Large intestine (tissue), 3 donors: ENCODE measurements around the gene NCF4. TPM values are rescaled to one million over a fixed set of nuclear protein-coding genes. Genes with fewer than 3 reads are reported as not detected.

Experiments
- DNase-seq, 2 donors: peaks; one replicate each; pipeline versions ENCODE4 v3.0.0 to v3.0.0-alpha.2; 2013
- H3K27ac ChIP-seq: one replicate; pipeline ENCODE4 v1.5.1; 2013; ENCODE audit warnings: low read length
- H3K27me3 ChIP-seq: 2 replicates; pipeline ENCODE4 v1.6.1; 2013; ENCODE audit warnings: low read length; ENCODE audit not compliant: control insufficient read depth, insufficient read depth
- H3K36me3 ChIP-seq: 2 replicates; pipeline ENCODE4 v1.6.1; 2013; ENCODE audit warnings: low read length; ENCODE audit not compliant: control insufficient read depth, insufficient read depth
- H3K4me1 ChIP-seq: one replicate; pipeline ENCODE4 v1.6.1; 2013; ENCODE audit warnings: low read length; ENCODE audit not compliant: control insufficient read depth, insufficient read depth
- H3K4me3 ChIP-seq: one replicate; pipeline ENCODE4 v1.5.1; 2013; ENCODE audit warnings: low read length
- H3K9me3 ChIP-seq: one replicate; pipeline ENCODE4 v1.6.1; 2013; ENCODE audit warnings: mild to moderate bottlenecking, low read depth, low read length, moderate library complexity; ENCODE audit not compliant: control insufficient read depth
- WGBS: methylation state at CpG from one replicate; pipeline ENCODE4 v1.1.5; 2013; ENCODE audit warnings: low lambda C conversion rate; ENCODE audit not compliant: insufficient coverage; 5-methylcytosine and 5-hydroxymethylcytosine counted together
- polyA plus RNA-seq: library from polyadenylated mRNA; unstranded; fragments of 120-200 nt; gene quantifications from one replicate; pipeline ENCODE4 v1.2.1, GENCODE V29; 2013

Gene NCF4
- polyA plus RNA-seq, 1 donor: 9.2 TPM

DNA sequence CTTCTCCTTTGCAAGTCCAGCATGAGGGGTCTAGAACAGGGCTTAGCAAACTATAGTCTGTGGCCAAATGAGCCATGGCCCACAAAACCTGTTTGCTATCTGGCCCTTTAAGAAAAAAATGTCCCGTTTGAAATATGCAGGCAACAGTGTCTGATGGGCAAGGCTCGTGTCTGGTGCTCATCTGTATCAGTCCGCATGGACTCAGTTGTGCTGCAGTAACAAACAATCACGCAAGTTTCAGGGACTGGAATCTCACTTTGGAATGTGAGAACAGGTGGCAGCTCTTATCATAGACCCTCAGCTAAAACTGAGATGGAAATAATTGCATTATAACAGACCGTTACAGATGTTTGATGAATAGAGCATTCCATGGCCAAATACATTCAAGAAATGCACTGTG, 24.9 kb upstream of the NCF4 start:
- Histone ChIP-seq H3K36me3 (no peaks in the 10 kb centered on the region), H3K27ac (no peak overlapping the region), H3K4me1 (no peaks in the 10 kb centered on the region), H3K9me3 (peaks cover 4% of the 10 kb centered on the region), H3K27me3 (peaks cover 3% of the 10 kb centered on the region), H3K4me3 (no peak overlapping the region)
- no CpG with 5 or more reads among the region's 5 CpGs for WGBS
- no peak for DNase-seq

- Histone ChIP-seq H3K4me1 (no peaks in the 10 kb centered on the region), H3K27me3 (peaks cover 3% of the 10 kb centered on the region), H3K4me3 (no peak overlapping the region), H3K9me3 (peaks cover 4% of the 10 kb centered on the region), H3K36me3 (no peaks in the 10 kb centered on the region), H3K27ac (no peak overlapping the region)
- DNase-seq: no peak
- WGBS: no CpG with 5 or more reads among the region's 10 CpGs
Observed at GRCh38 chr22:36838119-36839030, 22.4 kb upstream of the NCF4 start.

DNA sequence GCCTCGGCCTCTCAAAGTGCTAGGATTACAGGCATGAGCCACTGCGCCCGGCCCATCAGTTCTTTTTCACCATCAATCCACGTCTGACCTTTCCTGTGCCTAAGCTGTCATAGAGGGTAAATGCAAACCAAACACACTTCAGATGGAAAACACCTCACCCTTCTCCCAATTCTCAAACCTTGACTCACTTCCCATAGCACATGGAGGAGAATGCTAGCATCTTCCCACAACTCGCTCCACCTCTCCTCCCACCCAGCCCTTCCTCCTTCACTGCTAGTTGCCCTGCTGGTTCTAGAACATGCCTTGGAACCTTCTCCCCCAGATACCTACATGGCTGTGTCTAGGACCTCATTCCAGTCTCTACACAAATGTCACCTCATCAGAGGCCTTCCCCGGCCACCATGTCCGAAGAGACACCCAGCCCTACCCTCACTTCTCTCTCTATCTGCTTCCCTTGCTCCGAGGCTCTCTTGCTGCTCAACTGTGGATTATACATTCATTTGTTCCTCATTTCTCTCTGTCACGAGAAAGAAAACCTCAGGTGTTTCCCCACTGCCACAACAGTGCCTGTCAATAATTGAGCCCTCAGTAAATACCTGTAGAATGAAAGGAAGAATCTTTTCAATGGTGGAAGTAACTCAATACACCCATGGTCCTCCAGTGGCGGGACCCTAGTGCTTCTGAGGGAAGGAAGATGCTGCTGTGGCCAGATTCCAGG, 21.3 kb upstream of the NCF4 start:
- H3K4me3 ChIP-seq: no peak overlapping the region
- peaks cover 4% of the 10 kb centered on the region for H3K9me3 ChIP-seq
- peaks cover 3% of the 10 kb centered on the region for H3K27me3 ChIP-seq
- no peak for DNase-seq
- no peaks in the 10 kb centered on the region for H3K4me1 ChIP-seq
- no peaks in the 10 kb centered on the region for H3K36me3 ChIP-seq
- whole genome bisulfite sequencing: 0% methylated on average over 1 of the region's 10 CpGs
- H3K27ac ChIP-seq: no peak overlapping the region

DNA sequence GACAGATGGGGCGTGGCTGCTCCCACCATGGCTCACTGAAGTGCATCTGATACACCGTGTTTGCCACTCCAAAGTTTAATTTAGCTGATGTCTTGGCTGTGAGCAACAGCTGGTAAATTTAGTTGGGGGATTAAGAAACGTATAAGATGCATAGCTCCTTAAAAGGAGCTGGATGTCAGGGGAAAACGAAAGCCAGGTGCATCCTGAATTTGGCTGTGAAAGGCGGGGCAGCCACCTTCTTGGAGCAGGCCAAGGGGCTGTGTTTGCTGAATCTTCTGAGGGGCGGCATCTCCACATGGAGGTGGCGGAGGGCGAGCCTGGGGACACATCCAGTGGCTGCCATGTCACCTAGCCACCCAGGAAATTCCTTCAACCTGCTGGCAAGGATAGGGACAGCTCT, 20.7 kb upstream of the NCF4 start:
- no peak for DNase-seq
- peaks cover 4% of the 10 kb centered on the region for H3K9me3 ChIP-seq
- WGBS: 67% methylated on average over 2 of the region's 8 CpGs
- peaks cover 3% of the 10 kb centered on the region for H3K27me3 ChIP-seq
- H3K27ac ChIP-seq: no peak overlapping the region
- no peaks in the 10 kb centered on the region for H3K36me3 ChIP-seq
- H3K4me1 ChIP-seq: no peaks in the 10 kb centered on the region
- no peak overlapping the region for H3K4me3 ChIP-seq

DNA sequence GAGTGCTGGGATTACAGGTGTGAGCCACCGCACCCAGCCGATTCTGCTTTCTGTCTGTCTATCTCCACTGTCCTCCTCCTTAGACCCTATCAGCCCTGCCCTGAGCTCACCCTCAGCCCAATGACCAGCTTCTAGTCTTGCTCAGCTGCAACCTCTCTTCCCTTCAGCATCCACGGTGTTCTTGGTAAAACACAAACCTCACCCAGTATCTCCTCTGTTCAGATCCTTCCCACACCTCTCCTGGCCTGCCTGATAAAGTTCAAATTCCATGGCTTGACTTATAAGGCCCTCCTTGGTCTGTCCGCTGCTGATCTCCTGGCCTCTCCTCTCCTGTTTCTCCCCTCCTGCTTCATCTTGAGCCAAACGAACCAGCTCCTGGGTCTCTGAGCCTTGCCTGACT, 14.5 kb upstream of the NCF4 start:
- H3K36me3 ChIP-seq: no peaks in the 10 kb centered on the region
- no peak overlapping the region for H3K4me3 ChIP-seq
- no peaks in the 10 kb centered on the region for H3K9me3 ChIP-seq
- no CpG with 5 or more reads among the region's 5 CpGs for whole genome bisulfite sequencing
- H3K27ac ChIP-seq: no peak overlapping the region
- H3K27me3 ChIP-seq: peaks cover 9% of the 10 kb centered on the region
- H3K4me1 ChIP-seq: no peaks in the 10 kb centered on the region
- DNase-seq: no peak

DNA sequence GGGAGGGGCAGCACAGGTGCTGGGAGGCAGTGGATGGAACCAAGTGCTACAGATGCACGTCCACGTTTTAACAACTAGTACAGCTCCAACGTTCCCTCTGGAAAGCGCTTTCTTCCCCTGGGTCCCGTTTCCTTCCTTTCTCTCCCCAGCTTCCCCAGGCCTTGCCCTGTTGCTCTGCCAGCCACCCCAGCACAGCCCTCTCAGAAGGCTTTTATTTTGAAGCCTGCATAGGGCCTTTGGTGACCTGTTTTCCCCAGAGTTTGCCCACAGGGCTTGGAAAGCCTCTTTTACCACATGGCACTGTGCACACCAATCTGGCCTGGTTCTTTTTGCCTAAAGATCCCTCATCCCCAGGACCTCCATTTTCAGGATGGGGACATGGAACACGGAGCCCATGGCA, 13.9 kb upstream of the NCF4 start:
- H3K27me3 ChIP-seq: peaks cover 9% of the 10 kb centered on the region
- no peak for DNase-seq
- no peaks in the 10 kb centered on the region for H3K36me3 ChIP-seq
- H3K4me1 ChIP-seq: no peaks in the 10 kb centered on the region
- no peak overlapping the region for H3K27ac ChIP-seq
- no peaks in the 10 kb centered on the region for H3K9me3 ChIP-seq
- no peak overlapping the region for H3K4me3 ChIP-seq
- no CpG with 5 or more reads among the region's 6 CpGs for WGBS

DNA sequence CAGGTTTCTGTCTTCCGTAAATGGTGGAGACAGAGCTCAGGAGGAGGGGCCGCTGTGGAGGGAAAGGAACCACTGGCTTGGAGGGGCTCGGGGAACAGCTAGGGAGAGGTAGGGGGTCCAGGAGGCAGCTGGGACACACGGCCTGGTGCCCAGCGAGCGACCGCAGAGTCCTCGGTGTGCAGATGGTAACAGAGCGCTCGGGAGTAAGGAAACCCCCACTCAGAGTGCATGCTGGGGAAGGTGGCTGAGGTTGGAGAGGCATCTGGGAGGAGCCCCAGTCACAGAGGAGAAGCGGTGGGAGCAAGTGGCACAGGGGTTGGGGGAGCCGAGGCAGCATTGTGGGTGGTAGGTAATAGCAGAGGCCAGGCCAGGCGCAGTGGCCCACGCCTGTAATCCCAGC, 10.8 kb upstream of the NCF4 start:
- Histone ChIP-seq H3K4me1 (no peaks in the 10 kb centered on the region), H3K4me3 (no peak overlapping the region), H3K9me3 (no peaks in the 10 kb centered on the region), H3K36me3 (no peaks in the 10 kb centered on the region), H3K27ac (no peak overlapping the region), H3K27me3 (peaks cover 9% of the 10 kb centered on the region)
- WGBS: no CpG with 5 or more reads among the region's 14 CpGs
- no peak for DNase-seq

DNA sequence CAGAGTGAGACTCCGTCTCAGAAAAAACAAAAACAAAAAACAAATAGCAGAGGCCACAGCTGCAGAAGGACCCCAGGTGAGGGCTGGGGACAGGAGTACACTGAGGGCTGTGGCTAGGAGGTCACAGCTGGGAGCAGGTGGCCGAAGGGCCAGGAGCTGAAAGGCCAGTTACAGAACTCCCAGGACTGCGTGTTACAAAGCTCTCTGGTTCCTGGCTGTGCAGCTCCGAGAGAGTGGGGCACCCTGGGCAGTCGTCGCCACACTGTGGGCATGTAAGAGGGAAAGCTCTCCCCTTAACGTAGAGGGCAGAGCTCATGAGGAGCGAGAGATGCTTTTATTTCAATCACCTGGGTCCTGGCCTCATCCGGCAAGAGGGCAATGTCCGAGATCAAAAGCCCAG, 10.1 kb upstream of the NCF4 start:
- Histone ChIP-seq H3K27ac (no peak overlapping the region), H3K4me3 (no peak overlapping the region), H3K27me3 (peaks cover 9% of the 10 kb centered on the region), H3K4me1 (no peaks in the 10 kb centered on the region), H3K36me3 (no peaks in the 10 kb centered on the region), H3K9me3 (no peaks in the 10 kb centered on the region)
- WGBS: no CpG with 5 or more reads among the region's 10 CpGs
- no peak for DNase-seq

GRCh38 chr22:36852056-36852973, 8.5 kb upstream of the NCF4 start:
- Histone ChIP-seq H3K36me3 (no peaks in the 10 kb centered on the region), H3K27me3 (peaks cover 4% of the 10 kb centered on the region), H3K27ac (no peak overlapping the region), H3K4me3 (no peak overlapping the region), H3K9me3 (no peaks in the 10 kb centered on the region), H3K4me1 (no peaks in the 10 kb centered on the region)
- DNase-seq: no peak
- 100% methylated on average over 2 of the region's 7 CpGs for WGBS
